ENCODE data around the gene FAM78A. TPM values are rescaled to one million over a fixed set of nuclear protein-coding genes. Genes with fewer than 3 reads are reported as not detected.

The FAM78A gene
- total RNA-seq, 1 donor from 2014 or later, result 73.4 TPM

DNA sequence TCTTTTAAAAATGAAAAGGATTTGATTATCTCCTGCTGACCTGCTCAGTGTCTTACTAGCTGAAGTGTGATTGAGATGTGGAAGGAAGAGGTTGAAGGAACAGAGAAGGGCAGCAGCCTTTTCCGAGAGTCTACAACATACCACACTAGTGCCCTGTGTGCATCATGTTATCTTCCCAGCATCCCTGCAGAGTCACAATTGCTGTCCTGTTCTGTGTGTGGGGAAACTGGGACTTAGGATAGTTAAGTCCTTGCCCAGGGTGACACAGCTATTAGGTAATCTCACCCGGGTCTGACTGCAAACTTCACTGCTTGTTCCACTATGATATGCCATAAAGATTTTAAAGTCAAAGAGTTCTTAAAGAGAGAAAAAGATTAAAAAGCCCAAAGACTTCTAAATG is 55.8 kb downstream of the FAM78A start:
- no peak overlapping the region for H3K27ac Mint-ChIP-seq (ENCODE audit: unreplicated experiment)
- no peaks in the 10 kb centered on the region for H3K9me3 Mint-ChIP-seq (ENCODE audit: unreplicated experiment)
- DNase-seq (ENCODE audit: low spot score), result no peak

DNA sequence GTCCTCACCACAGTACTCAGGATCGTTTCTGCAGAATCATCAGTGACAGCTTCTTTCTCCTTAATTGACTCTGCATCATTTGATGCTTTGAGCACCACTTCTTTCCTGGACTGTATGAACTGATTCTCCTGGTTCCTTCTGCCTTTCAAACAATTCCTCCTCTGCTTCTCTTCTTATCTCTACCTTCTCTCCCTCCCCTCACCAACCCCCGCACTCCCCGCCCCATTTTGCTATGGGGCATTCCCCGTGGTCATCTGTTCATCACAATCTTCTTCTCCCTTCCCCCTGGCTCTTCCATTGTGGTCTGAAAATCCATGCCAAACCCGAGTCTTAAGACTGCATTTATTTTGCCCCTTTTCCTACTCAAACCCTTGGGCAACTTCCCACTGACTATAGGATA is 57.9 kb downstream of the FAM78A start:
- DNase-seq (ENCODE audit: low spot score), result no peak
- Mint-ChIP-seq H3K27me3 (ENCODE audit: unreplicated experiment) (peaks cover 3% of the 10 kb centered on the region), H3K36me3 (ENCODE audit: low read depth, unreplicated experiment) (peaks cover 9% of the 10 kb centered on the region), H3K9me3 (ENCODE audit: unreplicated experiment) (no peaks in the 10 kb centered on the region), H3K4me3 (ENCODE audit: unreplicated experiment) (no peak overlapping the region), H3K4me1 (ENCODE audit: unreplicated experiment) (peaks cover 61% of the 10 kb centered on the region), H3K27ac (ENCODE audit: unreplicated experiment) (no peak overlapping the region)
- TF ChIP-seq, protein P1, sequence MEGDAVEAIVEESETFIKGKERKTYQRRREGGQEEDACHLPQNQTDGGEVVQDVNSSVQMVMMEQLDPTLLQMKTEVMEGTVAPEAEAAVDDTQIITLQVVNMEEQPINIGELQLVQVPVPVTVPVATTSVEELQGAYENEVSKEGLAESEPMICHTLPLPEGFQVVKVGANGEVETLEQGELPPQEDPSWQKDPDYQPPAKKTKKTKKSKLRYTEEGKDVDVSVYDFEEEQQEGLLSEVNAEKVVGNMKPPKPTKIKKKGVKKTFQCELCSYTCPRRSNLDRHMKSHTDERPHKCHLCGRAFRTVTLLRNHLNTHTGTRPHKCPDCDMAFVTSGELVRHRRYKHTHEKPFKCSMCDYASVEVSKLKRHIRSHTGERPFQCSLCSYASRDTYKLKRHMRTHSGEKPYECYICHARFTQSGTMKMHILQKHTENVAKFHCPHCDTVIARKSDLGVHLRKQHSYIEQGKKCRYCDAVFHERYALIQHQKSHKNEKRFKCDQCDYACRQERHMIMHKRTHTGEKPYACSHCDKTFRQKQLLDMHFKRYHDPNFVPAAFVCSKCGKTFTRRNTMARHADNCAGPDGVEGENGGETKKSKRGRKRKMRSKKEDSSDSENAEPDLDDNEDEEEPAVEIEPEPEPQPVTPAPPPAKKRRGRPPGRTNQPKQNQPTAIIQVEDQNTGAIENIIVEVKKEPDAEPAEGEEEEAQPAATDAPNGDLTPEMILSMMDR (IDR thresholded peaks at IDR 0.05; ENCODE audit: unreplicated experiment), result no peak

More for the DNA sequence above, 55.8 kb downstream of the FAM78A start:
- Mint-ChIP-seq H3K27me3 (ENCODE audit: unreplicated experiment) (peaks cover 3% of the 10 kb centered on the region), H3K4me1 (ENCODE audit: unreplicated experiment) (peaks cover 43% of the 10 kb centered on the region), H3K36me3 (ENCODE audit: low read depth, unreplicated experiment) (peaks cover 3% of the 10 kb centered on the region), H3K4me3 (ENCODE audit: unreplicated experiment) (no peak overlapping the region)
- TF ChIP-seq, protein P1 (IDR thresholded peaks at IDR 0.05; ENCODE audit: unreplicated experiment), result no peak

DNA sequence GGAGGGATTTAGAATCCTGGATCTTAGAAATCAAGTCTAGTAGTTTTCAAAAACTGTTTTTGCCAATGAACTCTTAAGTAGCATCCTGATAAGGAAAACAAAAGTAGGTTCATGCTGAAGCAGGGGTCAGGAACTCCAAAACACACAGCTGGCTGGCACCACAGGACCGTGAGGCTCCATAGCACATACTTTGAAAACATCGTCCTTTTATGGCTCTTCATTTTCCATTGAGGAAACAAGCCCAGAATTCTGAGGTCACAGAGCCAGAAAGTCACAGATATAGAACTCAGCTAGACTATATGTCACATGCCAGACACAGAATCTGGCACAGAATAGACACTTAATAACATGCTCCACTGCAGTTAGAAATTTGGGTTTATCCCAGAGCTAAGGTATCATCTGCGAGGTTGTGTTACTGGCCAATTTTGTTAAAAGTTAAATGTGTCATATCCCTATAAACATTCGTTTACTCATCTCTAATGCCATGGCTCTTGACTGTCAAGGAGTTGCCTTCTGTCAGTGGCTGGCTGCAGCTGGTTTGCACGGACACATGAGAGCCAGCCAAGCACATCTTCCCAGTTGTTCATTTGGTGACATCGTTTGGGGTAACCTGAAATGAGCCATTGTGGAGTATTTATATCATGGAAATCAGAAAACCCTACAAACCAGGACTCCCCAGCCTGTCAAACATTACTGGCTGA is 58.8 kb downstream of the FAM78A start:
- DNase-seq (ENCODE audit: low spot score), result no peak
- Mint-ChIP-seq H3K4me1 (ENCODE audit: unreplicated experiment) (peaks cover 59% of the 10 kb centered on the region), H3K9me3 (ENCODE audit: unreplicated experiment) (no peaks in the 10 kb centered on the region), H3K4me3 (ENCODE audit: unreplicated experiment) (no peak overlapping the region), H3K27me3 (ENCODE audit: unreplicated experiment) (peaks cover 4% of the 10 kb centered on the region), H3K36me3 (ENCODE audit: low read depth, unreplicated experiment) (peaks cover 11% of the 10 kb centered on the region), H3K27ac (ENCODE audit: unreplicated experiment) (no peak overlapping the region)
- TF ChIP-seq, protein P1 (IDR thresholded peaks at IDR 0.05; ENCODE audit: unreplicated experiment), result no peak

DNA sequence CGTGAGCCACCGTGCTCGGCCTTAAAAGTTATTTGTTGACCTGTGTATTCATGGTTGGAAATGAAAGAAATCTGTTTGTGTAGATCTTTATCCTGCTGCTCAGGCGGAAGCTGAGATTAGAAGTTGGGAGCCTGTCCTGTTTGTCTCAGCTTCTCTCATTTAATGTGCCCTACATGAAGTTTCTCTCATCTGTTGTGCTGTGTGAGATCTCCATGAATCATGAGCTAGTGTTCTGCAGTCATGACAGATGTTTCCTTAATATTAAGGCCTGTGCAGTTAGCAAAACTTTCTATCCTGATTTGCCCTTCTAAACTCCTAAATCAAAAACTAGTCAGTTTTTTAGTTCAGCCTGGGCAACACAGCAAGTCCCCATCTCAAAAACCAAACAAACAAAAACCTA is 59.5 kb downstream of the FAM78A start:
- H3K36me3 Mint-ChIP-seq (ENCODE audit: low read depth, unreplicated experiment), result peaks cover 16% of the 10 kb centered on the region
- peaks cover 54% of the 10 kb centered on the region for H3K4me1 Mint-ChIP-seq (ENCODE audit: unreplicated experiment)
- peaks cover 5% of the 10 kb centered on the region for H3K27me3 Mint-ChIP-seq (ENCODE audit: unreplicated experiment)
- no peaks in the 10 kb centered on the region for H3K9me3 Mint-ChIP-seq (ENCODE audit: unreplicated experiment)
- TF ChIP-seq, protein P1 (IDR thresholded peaks at IDR 0.05; ENCODE audit: unreplicated experiment), result no peak
- H3K27ac Mint-ChIP-seq (ENCODE audit: unreplicated experiment), result no peak overlapping the region
- DNase-seq (ENCODE audit: low spot score), result no peak
- no peak overlapping the region for H3K4me3 Mint-ChIP-seq (ENCODE audit: unreplicated experiment)

DNA sequence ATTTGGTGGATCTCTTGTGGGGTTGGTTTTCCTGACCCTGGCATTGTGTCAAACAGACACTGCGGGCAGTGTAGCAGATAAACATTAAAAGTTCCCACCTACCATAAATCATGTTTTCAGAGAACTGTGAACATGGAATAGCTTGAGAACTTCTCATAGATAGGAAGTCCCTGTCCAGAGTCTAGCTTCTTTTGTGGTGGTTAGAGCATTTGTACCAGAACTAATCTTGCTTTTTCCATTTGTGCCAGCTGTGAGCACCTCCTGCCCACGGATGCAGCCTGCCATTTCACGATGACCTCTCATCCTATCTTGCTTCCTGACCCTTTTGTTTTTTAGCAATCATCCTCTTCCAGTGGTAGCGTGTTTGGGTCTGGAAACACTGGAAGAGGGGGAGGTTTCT is 61.4 kb downstream of the FAM78A start:
- TF ChIP-seq, protein P1 (IDR thresholded peaks at IDR 0.05; ENCODE audit: unreplicated experiment), result no peak
- Mint-ChIP-seq H3K27me3 (ENCODE audit: unreplicated experiment) (peaks cover 5% of the 10 kb centered on the region), H3K36me3 (ENCODE audit: low read depth, unreplicated experiment) (peaks cover 33% of the 10 kb centered on the region), H3K4me3 (ENCODE audit: unreplicated experiment) (no peak overlapping the region), H3K9me3 (ENCODE audit: unreplicated experiment) (peaks cover 5% of the 10 kb centered on the region), H3K4me1 (ENCODE audit: unreplicated experiment) (peaks cover 50% of the 10 kb centered on the region), H3K27ac (ENCODE audit: unreplicated experiment) (peak overlapping the region; percentile 85)
- peak; percentile 20 for DNase-seq (ENCODE audit: low spot score)

Data from endothelial cell (in vitro differentiated cells).